ENCODE data around the gene KCNQ1. TPM values are rescaled to one million over a fixed set of nuclear protein-coding genes. Genes with fewer than 3 reads are reported as not detected.

The KCNQ1 gene
- total and polyA plus RNA-seq, 2 donors (not counting 1 experiment from before 2014, with no cell fraction given), result 21.5 to 28.8 TPM

- Mint-ChIP-seq H3K4me1 (no peaks in the 10 kb centered on the region), H3K27me3 (peaks cover 3% of the 10 kb centered on the region), H3K27ac (no peak overlapping the region), H3K9me3 (ENCODE audit: insufficient read depth) (no peaks in the 10 kb centered on the region), H3K4me3 (no peak overlapping the region)
- H3K36me3 ChIP-seq (replicated peaks in 1 of 2; ENCODE audit: control extremely low read depth in 1 of 2, control insufficient read depth in 1 of 2, extremely low read depth in 1 of 2, insufficient read depth in 2 of 2, low read length in 1 of 2), result no peaks in the 10 kb centered on the region
- no peak overlapping the region for H3K27ac ChIP-seq (ENCODE audit: low read length in 2 of 2)
- 99% methylated on average over 8 of the region's 8 CpGs for WGBS (ENCODE audit: insufficient coverage)
- ATAC-seq (ENCODE audit: low read depth) (no peak), DNase-seq (no peak)
- no peaks in the 10 kb centered on the region for H3K4me1 ChIP-seq (ENCODE audit: control insufficient read depth in 2 of 2, insufficient read depth in 2 of 2, low read length in 2 of 2)
- POLR2A ChIA-PET, result no interaction called here
- intact Hi-C loops (cut with micrococcal nuclease), result no loop called here
- no peaks in the 10 kb centered on the region for H3K79me2 ChIP-seq (ENCODE audit: control insufficient read depth, insufficient read depth, low read length)
- TF ChIP-seq EZH2 (IDR thresholded peaks at IDR 0.05; ENCODE audit: borderline replicate concordance, insufficient read depth, low read depth, low read length, poor library complexity, severe bottlenecking), result no peak
- TF ChIP-seq CTCF (IDR thresholded peaks at IDR 0.05), result no peak
- H3K4me2 ChIP-seq (replicated peaks; ENCODE audit: low read depth, low read length, poor library complexity, severe bottlenecking), result no peak overlapping the region
- no peak overlapping the region for H3K4me3 ChIP-seq (ENCODE audit: control extremely low read depth in 1 of 5, extremely low read depth in 1 of 5, insufficient read depth in 1 of 5, low read depth in 2 of 5, low read length in 4 of 5)
- H3K9me3 ChIP-seq (ENCODE audit: control extremely low read depth in 1 of 3, control insufficient read depth in 2 of 3, insufficient read depth in 1 of 3, low read length in 2 of 3), result peaks cover 0 to 14% (median 0%) of the 10 kb centered on the region in 3 donors
- no peaks in the 10 kb centered on the region for H4K20me1 ChIP-seq (ENCODE audit: control insufficient read depth, insufficient read depth, low read length, poor library complexity, severe bottlenecking)
- H2AFZ ChIP-seq (ENCODE audit: insufficient read depth, low read depth, low read length, poor library complexity, severe bottlenecking), result no peak overlapping the region
- peaks cover 0 to 10% (median 1%) of the 10 kb centered on the region in 4 experiments for H3K27me3 ChIP-seq (replicated peaks in 1 of 4; ENCODE audit: control extremely low read depth in 1 of 4, control insufficient read depth in 3 of 4, insufficient read depth in 4 of 4, low read length in 3 of 4)
- no peak overlapping the region for H3K9ac ChIP-seq (ENCODE audit: low read length)
- CTCF ChIA-PET, result no interaction called here
These were observed 10.8 kb upstream of the KCNQ1 start for GRCh38 chr11:2434008-2434407.

- DNase-seq (no peak), ATAC-seq (ENCODE audit: low read depth) (no peak)
- Histone ChIP-seq H3K79me2 (ENCODE audit: control insufficient read depth, insufficient read depth, low read length) (no peaks in the 10 kb centered on the region), H2AFZ (ENCODE audit: insufficient read depth, low read depth, low read length, poor library complexity, severe bottlenecking) (no peak overlapping the region), H3K9ac (ENCODE audit: low read length) (no peak overlapping the region), H3K9me3 (ENCODE audit: control extremely low read depth in 1 of 3, control insufficient read depth in 2 of 3, insufficient read depth in 1 of 3, low read length in 2 of 3) (peaks cover 0 to 14% (median 0%) of the 10 kb centered on the region in 3 donors), H3K27ac (ENCODE audit: low read length in 2 of 2) (no peak overlapping the region), H3K27me3 (replicated peaks in 1 of 4; ENCODE audit: control extremely low read depth in 1 of 4, control insufficient read depth in 3 of 4, insufficient read depth in 4 of 4, low read length in 3 of 4) (peaks cover 0 to 10% (median 1%) of the 10 kb centered on the region in 4 experiments), H3K4me2 (replicated peaks; ENCODE audit: low read depth, low read length, poor library complexity, severe bottlenecking) (no peak overlapping the region), H3K36me3 (replicated peaks in 1 of 2; ENCODE audit: control extremely low read depth in 1 of 2, control insufficient read depth in 1 of 2, extremely low read depth in 1 of 2, insufficient read depth in 2 of 2, low read length in 1 of 2) (no peaks in the 10 kb centered on the region), H3K4me3 (ENCODE audit: control extremely low read depth in 1 of 5, extremely low read depth in 1 of 5, insufficient read depth in 1 of 5, low read depth in 2 of 5, low read length in 4 of 5) (no peak overlapping the region), H3K4me1 (ENCODE audit: control insufficient read depth in 2 of 2, insufficient read depth in 2 of 2, low read length in 2 of 2) (no peaks in the 10 kb centered on the region), H4K20me1 (ENCODE audit: control insufficient read depth, insufficient read depth, low read length, poor library complexity, severe bottlenecking) (no peaks in the 10 kb centered on the region)
- intact Hi-C loops (cut with micrococcal nuclease), result no loop called here
- CTCF ChIA-PET, result no interaction called here
- Mint-ChIP-seq H3K9me3 (ENCODE audit: insufficient read depth) (no peaks in the 10 kb centered on the region), H3K4me1 (no peaks in the 10 kb centered on the region), H3K27me3 (peaks cover 3% of the 10 kb centered on the region), H3K27ac (no peak overlapping the region), H3K4me3 (no peak overlapping the region)
- no peak for TF ChIP-seq EZH2 (IDR thresholded peaks at IDR 0.05; ENCODE audit: borderline replicate concordance, insufficient read depth, low read depth, low read length, poor library complexity, severe bottlenecking)
- TF ChIP-seq CTCF (IDR thresholded peaks at IDR 0.05), result no peak
- 96% methylated on average over 10 of the region's 11 CpGs for WGBS (ENCODE audit: insufficient coverage)
- POLR2A ChIA-PET, result no interaction called here
These were observed 10.1 kb upstream of the KCNQ1 start for GRCh38 chr11:2434506-2435255.

Measured in B cell (primary cell).